ENCODE measurements around the gene MXD3.
"Not testable (repeated sequence)": the region's sequence is repeated elsewhere in the genome, so short reads cannot be mapped to it uniquely, and the experiment has no call there.

The MXD3 gene

DNA sequence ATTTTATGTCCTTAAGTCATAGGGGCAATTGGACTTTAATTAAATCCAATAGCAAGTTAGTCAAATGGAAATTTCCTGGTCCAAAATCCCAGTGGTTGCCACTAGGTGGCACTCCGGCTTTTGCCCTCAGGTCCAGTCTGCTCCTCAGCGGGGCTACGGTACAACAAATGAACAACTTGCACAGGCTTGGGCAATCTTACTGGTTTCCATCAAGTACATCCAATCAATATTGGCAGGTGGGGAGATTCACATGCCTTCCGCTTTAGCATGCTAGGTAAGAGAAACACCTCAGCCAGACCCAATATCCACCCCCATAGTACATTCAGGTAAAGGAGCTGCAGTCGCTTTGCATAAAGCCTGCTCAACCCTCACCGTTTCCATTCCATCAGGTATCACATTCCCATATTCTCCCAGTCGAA, 6.3 kb upstream of the MXD3 start:
- peak; percentile 32 to 64 for DNase-seq

DNA sequence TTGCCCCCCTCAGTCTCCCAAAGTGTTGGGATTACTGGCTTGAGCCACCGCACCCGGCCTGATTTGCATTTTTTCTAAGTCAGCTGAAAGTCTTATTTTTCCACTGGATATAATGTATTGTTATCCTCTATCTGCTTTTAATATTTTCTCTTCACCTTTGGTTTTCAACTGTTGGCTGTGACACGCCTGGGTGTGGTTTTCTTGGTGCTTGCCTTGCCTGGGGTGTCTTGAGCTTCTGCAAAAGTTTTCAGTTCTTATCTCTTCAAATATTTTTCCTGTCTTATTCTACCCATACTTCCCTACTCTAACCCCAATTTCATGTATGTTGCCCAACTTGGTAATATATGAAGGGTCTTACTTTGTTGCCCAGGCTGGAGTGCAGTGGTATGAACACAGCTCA, 4.3 kb upstream of the MXD3 start:
- DNase-seq, result no peak

DNA sequence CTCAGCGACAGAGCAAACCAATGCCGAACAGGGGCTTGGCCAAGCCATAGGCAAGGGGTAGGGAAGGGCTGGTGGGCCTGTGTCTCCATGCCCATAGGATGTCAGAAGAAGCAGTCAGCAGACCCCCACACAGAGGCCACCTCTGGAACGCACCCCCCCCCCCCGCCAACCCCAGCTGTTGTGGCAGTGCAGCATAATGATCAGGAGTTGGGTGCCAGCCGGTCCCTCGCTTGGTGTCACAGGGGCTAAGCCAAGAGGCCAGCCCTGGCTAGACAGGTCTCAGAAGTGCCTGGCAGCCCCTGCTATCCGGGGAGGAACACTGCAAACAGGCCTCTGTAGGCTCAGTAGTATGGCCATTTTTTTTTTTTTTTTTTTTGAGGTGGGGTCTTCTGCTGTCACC, 3.7 kb upstream of the MXD3 start:
- DNase-seq, result no peak

DNA sequence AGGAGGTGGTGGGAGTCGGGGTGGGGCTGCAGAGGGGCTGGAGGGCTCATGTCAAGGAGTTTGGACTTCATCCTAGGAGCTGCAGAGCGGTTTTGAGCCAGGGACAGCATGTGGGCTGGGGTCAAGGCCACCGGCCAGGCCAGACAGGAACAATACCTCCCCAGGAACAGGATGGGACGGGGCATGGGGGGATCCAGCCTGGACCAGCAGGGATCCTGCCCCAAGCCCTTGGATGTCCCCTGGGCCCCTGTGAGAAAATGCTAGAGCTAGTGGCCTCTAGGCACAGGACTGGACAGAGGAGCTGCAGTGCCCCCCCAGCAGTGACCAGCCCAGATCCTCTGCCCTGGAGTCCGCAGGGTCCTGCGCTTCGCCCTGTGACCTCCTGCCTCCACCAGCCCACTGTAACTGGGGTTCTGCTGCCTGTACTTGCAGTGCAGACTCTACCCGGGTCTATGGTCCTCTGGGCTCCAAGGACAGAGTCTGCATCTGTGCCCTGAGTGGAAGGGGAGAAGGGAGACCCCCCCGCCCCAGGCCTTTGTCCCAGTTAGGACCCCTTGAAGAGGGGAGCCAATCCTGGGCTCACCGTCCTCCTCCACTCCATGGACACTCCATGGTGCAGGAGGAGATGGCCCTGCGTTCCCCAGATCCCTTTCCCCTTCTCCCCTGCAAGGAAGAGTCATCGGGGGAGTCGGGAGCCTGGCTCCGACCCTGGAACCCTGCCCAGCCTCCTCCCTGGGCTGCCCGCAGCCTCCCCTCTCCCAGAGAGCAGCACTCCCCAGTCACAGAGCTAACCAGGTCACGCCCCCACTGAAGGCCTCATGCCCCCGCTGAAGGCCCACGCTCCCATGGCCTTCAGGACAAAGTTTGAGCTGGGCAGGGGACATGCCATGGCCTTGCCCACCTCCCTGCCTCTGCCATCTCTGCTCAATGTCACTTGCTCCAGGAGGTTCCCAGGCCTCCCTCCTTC, 3.0 kb upstream of the MXD3 start:
- no peak for DNase-seq

DNA sequence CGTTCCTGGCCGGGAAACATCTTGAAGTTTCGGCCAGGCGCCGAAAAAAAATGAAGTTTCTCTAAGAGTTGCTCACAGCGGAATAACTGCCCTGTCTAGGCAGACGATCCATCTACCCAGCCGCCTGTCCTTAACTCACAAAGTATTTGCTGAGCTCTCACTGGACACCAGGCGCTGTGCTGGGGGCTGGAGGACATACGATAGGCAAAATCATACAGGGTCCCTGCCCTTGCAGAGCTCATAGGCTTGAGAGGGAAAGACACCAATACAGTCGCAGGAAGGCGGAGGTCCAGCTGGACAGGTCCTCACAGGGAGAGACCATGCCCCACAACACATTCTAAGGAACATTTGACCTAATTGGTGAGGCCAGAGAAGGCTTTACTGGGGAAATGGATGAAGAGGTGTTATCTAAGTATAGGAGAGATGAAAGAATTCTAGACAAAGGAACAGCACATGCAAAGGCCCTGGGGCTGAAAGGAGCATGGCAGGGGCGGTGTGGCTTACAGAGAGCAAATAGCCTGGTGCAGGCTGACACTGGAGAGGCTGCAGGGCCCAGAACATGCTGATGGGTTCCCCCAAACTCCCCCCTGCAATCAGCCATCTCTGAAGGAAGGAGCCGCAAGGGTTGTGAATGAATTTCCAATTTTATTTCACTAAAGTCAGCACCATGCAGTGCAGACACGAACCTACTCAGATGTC, 2.0 kb upstream of the MXD3 start:
- no peak for DNase-seq

GRCh38 chr5:177312649-177313181, 1.0 kb upstream of the MXD3 start:
- DNase-seq, result no peak

DNA sequence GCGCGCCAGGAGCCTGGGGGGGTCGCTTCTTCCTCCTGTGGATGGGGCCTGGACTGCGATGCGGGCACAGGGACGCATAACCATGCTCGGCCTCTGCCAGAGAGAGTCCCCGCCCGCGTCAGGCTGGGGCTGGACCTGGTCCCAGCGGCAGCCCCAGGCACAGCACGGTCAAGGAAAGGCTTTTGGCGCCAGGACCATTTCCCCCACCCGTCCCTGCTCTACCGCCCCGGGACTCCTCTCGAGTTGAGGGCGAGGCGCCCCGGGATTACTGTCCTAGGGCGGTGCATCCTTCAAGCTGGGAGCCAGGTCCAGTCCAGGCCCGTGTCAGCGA, 341 bp downstream of the MXD3 start:
- DNase-seq, result no peak

- peak in 1 of 2 donors; percentile 85 for DNase-seq
Measured at GRCh38 chr5:177310757-177311391, 824 bp downstream of the MXD3 start.

DNA sequence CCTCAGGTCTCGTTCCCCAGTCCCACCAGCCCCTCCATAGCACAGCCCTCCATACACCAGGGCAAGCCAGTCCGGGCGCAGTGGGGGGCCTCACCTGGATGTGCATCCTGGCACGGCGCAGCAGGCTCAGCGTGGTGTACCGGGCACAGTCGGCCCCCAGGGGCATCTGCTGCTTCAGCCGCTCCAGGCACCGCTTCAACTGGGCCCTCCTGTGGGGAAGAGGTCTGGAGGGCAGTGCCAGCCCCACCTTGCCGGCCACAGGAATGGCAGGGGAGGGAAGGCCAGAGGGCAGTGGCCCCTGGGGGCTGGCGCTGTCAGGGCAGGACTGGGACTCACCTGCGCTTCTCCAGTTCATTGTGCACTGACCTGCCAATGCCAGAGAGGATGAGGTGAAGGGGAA, 1.4 kb downstream of the MXD3 start:
- DNase-seq, result no peak

DNA sequence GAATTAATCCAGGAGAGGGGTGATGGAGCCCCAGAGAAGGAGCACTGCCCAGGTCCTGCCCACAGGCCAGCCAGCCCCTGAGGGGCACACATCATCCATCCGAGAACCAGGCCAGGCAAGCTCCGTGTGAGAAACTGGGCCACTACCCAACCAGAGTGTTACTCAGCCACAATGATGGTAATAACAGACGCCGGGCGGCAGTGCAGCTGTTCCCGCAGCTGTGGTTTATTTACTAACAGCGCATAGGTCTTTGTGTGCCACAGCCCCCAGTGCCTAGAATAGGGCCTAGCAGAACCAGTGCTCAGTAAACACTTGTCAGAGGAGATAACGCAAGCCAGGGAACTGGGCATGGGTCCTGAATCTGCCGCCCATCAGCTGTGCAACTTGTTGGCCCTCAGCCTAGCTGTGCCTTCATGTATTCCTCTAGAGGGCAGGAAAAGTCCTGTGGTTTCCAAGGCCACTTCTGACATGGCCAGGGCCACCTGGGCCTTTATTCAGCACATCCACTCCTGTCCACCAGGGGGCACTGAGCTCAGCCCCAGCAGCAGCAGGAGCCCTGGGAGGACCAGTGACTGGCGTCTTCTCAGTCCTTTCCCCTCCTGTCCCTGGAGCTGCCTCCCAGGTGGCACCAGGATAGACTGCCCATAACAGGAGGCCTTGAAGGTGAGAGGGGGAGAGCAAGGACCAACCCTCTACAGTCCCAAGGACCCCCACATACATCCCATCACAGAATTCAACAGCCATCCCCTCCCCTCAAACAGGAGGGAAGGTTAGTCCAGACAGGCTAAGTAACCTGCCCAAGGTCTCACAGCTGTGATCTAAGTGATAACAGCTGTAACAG, 2.1 kb downstream of the MXD3 start:
- DNase-seq, result no peak

- no peak for DNase-seq
Measured at GRCh38 chr5:177308740-177309139, 3.0 kb downstream of the MXD3 start.

DNA sequence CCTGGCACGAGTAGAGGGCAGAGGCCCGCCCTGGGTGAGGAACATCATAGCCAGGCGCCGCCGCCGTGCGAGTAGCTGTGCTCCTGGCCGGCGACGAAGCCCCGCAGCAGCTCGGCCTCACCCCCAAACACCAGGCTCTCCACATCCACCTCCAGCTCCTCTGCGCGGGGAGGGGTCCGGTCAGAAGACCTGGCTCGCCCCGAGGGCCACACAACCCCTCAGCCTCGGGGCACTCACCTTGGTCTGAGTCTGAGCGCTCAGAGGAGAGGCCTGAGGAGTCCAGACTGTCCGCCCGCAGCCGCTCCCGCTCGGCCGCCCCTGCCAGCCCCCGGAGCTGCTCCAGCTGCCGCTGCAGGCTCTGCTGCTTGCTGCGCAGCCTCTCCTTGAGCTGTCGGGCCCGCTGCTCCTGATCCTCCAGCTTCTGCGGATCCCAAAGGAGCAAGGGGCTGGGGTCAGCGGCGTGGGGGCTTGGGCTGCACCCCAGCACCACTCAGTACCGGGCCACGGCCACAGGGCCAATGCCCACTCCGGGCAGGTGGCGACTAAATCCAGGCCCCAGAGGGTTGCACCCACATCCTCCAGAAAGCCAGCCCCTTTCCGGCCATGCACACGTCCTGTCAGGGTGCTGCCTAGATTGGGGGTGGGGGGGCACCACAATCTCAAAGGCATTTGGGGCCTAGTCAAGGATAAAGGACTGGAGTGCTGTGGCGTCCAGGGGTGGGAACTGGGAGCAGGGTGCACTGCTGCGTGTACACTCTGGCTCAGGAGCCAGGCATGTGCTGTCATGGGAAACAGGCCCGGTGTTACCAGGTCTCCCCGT, 3.9 kb downstream of the MXD3 start:
- no peak for DNase-seq

- DNase-seq, result peak; percentile 62 to 70
Measured at GRCh38 chr5:177306674-177307543, 4.8 kb downstream of the MXD3 start.

DNA sequence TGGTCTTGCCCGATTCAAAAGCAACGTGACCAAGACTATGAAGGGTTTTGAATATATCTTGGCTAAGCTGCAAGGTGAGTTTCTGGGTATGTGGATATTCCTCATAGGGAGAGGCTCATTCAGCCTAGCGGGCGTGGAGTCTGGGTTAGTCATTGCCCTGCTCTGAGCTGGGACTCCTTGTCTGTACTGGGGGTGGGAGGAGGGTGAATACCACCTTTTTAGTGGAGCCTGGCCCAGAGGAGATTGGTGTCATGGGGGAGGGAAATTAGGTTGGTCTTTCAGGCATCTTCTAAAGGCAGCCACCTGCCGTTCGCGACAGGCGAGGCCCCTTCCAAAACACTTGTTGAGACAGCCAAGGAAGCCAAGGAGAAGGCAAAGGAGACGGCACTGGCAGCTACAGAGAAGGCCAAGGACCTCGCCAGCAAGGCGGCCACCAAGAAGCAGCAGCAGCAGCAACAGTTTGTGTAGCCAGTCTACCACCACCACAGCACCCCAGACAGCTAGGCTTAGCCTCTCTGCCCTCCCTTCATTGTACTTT, 5.5 kb downstream of the MXD3 start:
- not testable (repeated sequence) for DNase-seq

DNA sequence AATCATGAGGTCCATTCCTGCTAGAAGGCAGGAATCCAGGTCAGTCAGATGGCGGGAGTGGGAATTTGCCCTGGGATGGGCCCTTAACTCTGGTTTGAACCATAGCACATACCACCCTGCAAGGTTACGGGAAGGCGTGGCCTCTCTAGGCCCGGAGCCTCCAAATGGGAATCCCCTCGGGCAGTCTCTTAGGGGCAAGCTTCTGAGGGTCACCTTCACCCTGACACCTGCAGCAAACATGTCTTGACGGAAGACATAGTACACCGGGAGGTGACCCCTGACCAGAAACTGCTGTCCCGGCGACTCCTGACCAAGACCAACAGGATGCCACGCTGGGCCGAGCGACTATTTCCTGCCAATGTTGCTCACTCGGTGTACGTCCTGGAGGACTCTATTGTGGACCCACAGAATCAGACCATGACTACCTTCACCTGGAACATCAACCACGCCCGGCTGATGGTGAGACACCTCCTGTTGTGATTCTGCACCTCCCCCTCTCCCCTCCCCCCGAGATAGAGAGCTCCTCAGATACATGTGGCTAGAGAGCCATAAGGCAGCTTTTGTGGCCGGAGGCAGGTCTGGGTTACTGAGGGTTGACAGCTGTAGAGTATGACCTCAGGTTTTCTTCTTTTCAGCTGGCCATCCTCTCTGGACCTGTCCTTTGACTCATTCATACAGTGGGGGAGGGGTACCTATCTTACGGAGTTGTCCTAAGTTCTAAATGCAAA, 7.1 kb downstream of the MXD3 start:
- DNase-seq, result no peak

- no peak for DNase-seq
Measured at GRCh38 chr5:177303925-177304391, 7.7 kb downstream of the MXD3 start.

GRCh38 chr5:177303121-177303924, 8.4 kb downstream of the MXD3 start, which contains the start of the genes PRELID1 and RAB24:
Gene PRELID1, plus strand, starts transcription at chr5:177303799. Its CDS starts 187 bp downstream, at chr5:177303986.
Gene RAB24, minus strand, starts transcription at chr5:177303719. Its CDS starts 431 bp downstream, at chr5:177303288.
- peak; percentile 61 to 77 for DNase-seq
